Esophagus muscularis mucosa (tissue), 4 donors: ENCODE data around the gene ASB5. TPM values are rescaled to one million over a fixed set of nuclear protein-coding genes. Genes with fewer than 3 reads are reported as not detected.

Experiments used
- total RNA-seq, 4 donors: library from RNA; depleted of rRNA; stranded (reverse); fragments of >200 nt; gene quantifications; one replicate each; pipeline versions ENCODE4 v1.1.0 to v1.2.1, GENCODE V29; 2016

The ASB5 gene
- total RNA-seq, 4 donors from 2014 or later, result 13.1 to 37.8 (median 27.0) TPM

Other genes with a start within 250 kb of the ASB5 start
- gene WDR17, start 203.4 kb downstream of the ASB5 start, total RNA-seq, result 1 to 10 TPM; 2.8 to 4.8 (median 3.2) TPM
- 1 to 10 TPM in 1 of 4 donors, under 1 TPM in 2, not detected in 1; 0.33 to 1.0 (median 0.83) TPM for gene SPATA4, start 73.6 kb downstream of the ASB5 start, total RNA-seq
- gene SPCS3, start 50.7 kb upstream of the ASB5 start, total RNA-seq, result 10 to 100 TPM; 35.5 to 48.4 (median 46.0) TPM